AG09309 (cell line): ENCODE results near the gene CDK5RAP1.

Experiments
- DNase-seq: peaks from one replicate; pipeline ENCODE4 v3.0.0-alpha.2; 2010; ENCODE audit warnings: low read depth
- H3K4me3 ChIP-seq: 2 replicates; pipeline ENCODE4 v1.5.1; 2011; ENCODE audit warnings: mild to moderate bottlenecking, low read depth, low read length, moderate library complexity; ENCODE audit not compliant: control insufficient read depth
- CTCF ChIP-seq: IDR thresholded peaks from 2 replicates; pipeline ENCODE4 v1.5.1; 2011; ENCODE audit warnings: mild to moderate bottlenecking, low read depth, low read length, inconsistent platforms; ENCODE audit not compliant: insufficient read depth, control insufficient read depth; ENCODE audit errors: missing control alignments

The CDK5RAP1 gene

GRCh38 chr20:33316343-33316742 is 85.0 kb downstream of the CDK5RAP1 start:
- DNase-seq, result no peak
- TF ChIP-seq CTCF, result no peak
- H3K4me3 ChIP-seq, result no peak overlapping the region

GRCh38 chr20:33313686-33314314 is 87.5 kb downstream of the CDK5RAP1 start:
- no peak overlapping the region for H3K4me3 ChIP-seq
- DNase-seq, result no peak
- TF ChIP-seq CTCF, result no peak

GRCh38 chr20:33312583-33312982 is 88.7 kb downstream of the CDK5RAP1 start:
- no peak overlapping the region for H3K4me3 ChIP-seq
- no peak for DNase-seq
- no peak for TF ChIP-seq CTCF

- DNase-seq, result no peak
- no peak for TF ChIP-seq CTCF
- H3K4me3 ChIP-seq, result no peak overlapping the region
Observed at GRCh38 chr20:33311996-33312395, 89.3 kb downstream of the CDK5RAP1 start.

- TF ChIP-seq CTCF, result no peak
- H3K4me3 ChIP-seq, result no peak overlapping the region
Observed at GRCh38 chr20:33311011-33311410, 90.3 kb downstream of the CDK5RAP1 start.

GRCh38 chr20:33310327-33310899 is 90.9 kb downstream of the CDK5RAP1 start:
- no peak for DNase-seq
- no peak for TF ChIP-seq CTCF
- no peak overlapping the region for H3K4me3 ChIP-seq

More at GRCh38 chr20:33311011-33311410, 90.3 kb downstream of the CDK5RAP1 start:
- DNase-seq, result no peak
